HCT116 (cell line): ENCODE measurements around the gene PLCD3. TPM values are rescaled to one million over a fixed set of nuclear protein-coding genes. Genes with fewer than 3 reads are reported as not detected.

Source experiments
- ATAC-seq: fragments of 200-7000 bp; cut with Tn5 transposase; 2 replicates; pipeline ENCODE4 v1.9.1; 2020; ENCODE audit warnings: mild to moderate bottlenecking, moderate library complexity
- BruUV-seq: library from RNA; stranded (reverse); fragments of 400-500 nt; replicated peaks from 2 replicates; lab custom pipeline; 2021; lab: Mats Ljungman, UMichigan
- CTCF ChIA-PET: fragments of 300-600 bp; sonication (Branson Sonifier 250); formaldehyde crosslinking; loops from one replicate; lab custom pipeline; 2021; ENCODE audit warnings: antibody characterized with exemption; lab: Charles Lee
- POLR2A ChIA-PET: fragments of 300-600, 350-600 bp; sonication (Branson Sonifier 250); formaldehyde crosslinking; loops from one replicate; lab custom pipeline; 2021; ENCODE audit warnings: antibody characterized with exemption; lab: Charles Lee
- RAD21 ChIA-PET, 2 experiments: fragments of 300-600 bp; sonication (Branson Sonifier 250); formaldehyde crosslinking; loops; one replicate each; lab custom pipeline; 2023; ENCODE audit warnings: low total read pairs in 2 of 2; ENCODE audit not compliant: uncharacterized antibody in 2 of 2, unreplicated experiment in 2 of 2, low non-redundant PET in 1 of 2; lab: Charles Lee
- DNase-seq: peaks from one replicate; pipeline ENCODE4 v3.0.0-alpha.2; 2010; ENCODE audit warnings: low read depth, low spot score
- H2AFZ ChIP-seq: fragments of 200-600 bp; shearing (Covaris generic), sonication (generic); 2 replicates; pipeline ENCODE4 v1.6.1; 2017; ENCODE audit warnings: low read depth, mixed run types, mixed read lengths, antibody characterized with exemption, low read length; ENCODE audit not compliant: poor library complexity, severe bottlenecking
- H3K27ac ChIP-seq: 2 replicates; pipeline ENCODE4 v1.5.1; 2012; ENCODE audit warnings: low read depth, low read length
- H3K27me3 ChIP-seq: fragments of 200-600 bp; sonication (generic); 2 replicates; pipeline ENCODE4 v1.6.1; 2016; ENCODE audit warnings: mixed run types, low read length, mixed read lengths; ENCODE audit not compliant: insufficient read depth
- H3K36me3 ChIP-seq, 2 experiments: fragments of 200-500 bp in 1 of 2; fragments of 200-600 bp in 1 of 2; sonication (Bioruptor generic) in 1 of 2; sonication (generic) in 1 of 2; 2 replicates each; pipeline versions ENCODE4 v1.5.1 to v1.6.1; 2014 to 2016; ENCODE audit warnings: low read length in 2 of 2, inconsistent platforms in 1 of 2, mixed read lengths in 1 of 2, mixed run types in 1 of 2; ENCODE audit not compliant: insufficient read depth in 2 of 2, control insufficient read depth in 1 of 2
- H3K4me1 ChIP-seq, 2 experiments: fragments of 200-600 bp in 1 of 2; sonication (generic) in 1 of 2; 2 replicates each; pipeline versions ENCODE4 v1.5.1 to v1.6.1; 2012 to 2017; ENCODE audit warnings: low read length in 2 of 2, inconsistent platforms in 1 of 2, mild to moderate bottlenecking in 1 of 2, mixed read lengths in 1 of 2, mixed run types in 1 of 2, moderate library complexity in 1 of 2; ENCODE audit not compliant: insufficient read depth in 2 of 2, control insufficient read depth in 1 of 2
- H3K4me2 ChIP-seq: fragments of 200-600 bp; sonication (generic); 2 replicates; pipeline ENCODE4 v1.6.1; 2017; ENCODE audit warnings: mixed run types, low read length, mixed read lengths
- H3K4me3 ChIP-seq, 2 experiments: fragments of 200-600 bp in 1 of 2; sonication (generic) in 1 of 2; replicated peaks in 1 of 2; 2 replicates each; pipeline ENCODE4 v1.5.1; 2011 to 2016; ENCODE audit warnings: low read length in 2 of 2, control low read depth in 1 of 2, low read depth in 1 of 2, mild to moderate bottlenecking in 1 of 2, mixed read lengths in 1 of 2, mixed run types in 1 of 2
- H3K79me2 ChIP-seq: fragments of 200-600 bp; sonication (generic); 2 replicates; pipeline ENCODE4 v1.6.1; 2017; ENCODE audit warnings: mild to moderate bottlenecking, mixed run types, low read length, moderate library complexity, mixed read lengths; ENCODE audit not compliant: insufficient read depth
- H3K9ac ChIP-seq: fragments of 200-600 bp; sonication (generic); 2 replicates; pipeline ENCODE4 v1.6.1; 2016; ENCODE audit warnings: low read length, mixed read lengths
- H3K9me2 ChIP-seq: fragments of 200-600 bp; sonication (generic), shearing (Covaris generic); 2 replicates; pipeline ENCODE4 v1.6.1; 2017; ENCODE audit warnings: mixed run types, mild to moderate bottlenecking, moderate library complexity; ENCODE audit not compliant: insufficient read depth
- H3K9me3 ChIP-seq, 2 experiments: fragments of 200-500 bp in 1 of 2; fragments of 200-600 bp in 1 of 2; sonication (Bioruptor generic) in 1 of 2; sonication (generic) in 1 of 2; 2 replicates each; pipeline ENCODE4 v1.6.1; 2014 to 2017; ENCODE audit warnings: low read length in 2 of 2, mixed read lengths in 2 of 2, inconsistent platforms in 1 of 2, low read depth in 1 of 2, mild to moderate bottlenecking in 1 of 2, mixed run types in 1 of 2, moderate library complexity in 1 of 2; ENCODE audit not compliant: control insufficient read depth in 1 of 2, insufficient read depth in 1 of 2
- H4K20me1 ChIP-seq: fragments of 200-600 bp; sonication (generic), shearing (Covaris generic); 2 replicates; pipeline ENCODE4 v1.6.1; 2017; ENCODE audit warnings: mixed run types, mild to moderate bottlenecking, moderate library complexity; ENCODE audit not compliant: insufficient read depth
- CEBPB ChIP-seq: IDR thresholded peaks from 2 replicates; pipeline ENCODE4 v1.6.1; 2012; ENCODE audit warnings: low read depth
- EGR1 ChIP-seq: IDR thresholded peaks from 2 replicates; pipeline ENCODE4 v1.6.1; 2012; ENCODE audit warnings: low read depth
- EZH2 ChIP-seq: fragments of 200-600 bp; sonication (generic); IDR thresholded peaks from 2 replicates; pipeline ENCODE4 v1.6.1; 2017; ENCODE audit warnings: antibody characterized with exemption, mixed run types
- POLR2A ChIP-seq: IDR thresholded peaks from 2 replicates; pipeline ENCODE4 v1.7.0; 2011; ENCODE audit warnings: borderline replicate concordance; ENCODE audit not compliant: insufficient read depth, insufficient read length; ENCODE audit errors: extremely low read depth
- POLR2AphosphoS5 ChIP-seq: IDR thresholded peaks from 2 replicates; pipeline ENCODE4 v1.6.1; 2011; ENCODE audit warnings: mild to moderate bottlenecking, low read depth, low read length, moderate library complexity
- SP1 ChIP-seq: IDR thresholded peaks from 2 replicates; pipeline ENCODE4 v1.6.1; 2012; ENCODE audit warnings: low read depth
- SRF ChIP-seq: IDR thresholded peaks from 2 replicates; pipeline ENCODE4 v1.6.1; 2012; ENCODE audit warnings: low read depth
- TCF7L2 ChIP-seq: IDR thresholded peaks from 2 replicates; pipeline ENCODE4 v1.7.0; 2011; ENCODE audit warnings: borderline replicate concordance, inconsistent platforms; ENCODE audit not compliant: insufficient read depth, insufficient read length; ENCODE audit errors: extremely low read depth
- YY1 ChIP-seq: IDR thresholded peaks from 2 replicates; pipeline ENCODE4 v1.6.1; 2011; ENCODE audit warnings: low read length, low read depth, moderate library complexity, mild to moderate bottlenecking; ENCODE audit not compliant: insufficient replicate concordance; ENCODE audit errors: extremely low read depth
- ZFX ChIP-seq: fragments of 450-650 bp; IDR thresholded peaks from 2 replicates; pipeline ENCODE4 v1.6.1; 2017
- intact Hi-C: fragments of 100-400 bp; cut with micrococcal nuclease; formaldehyde crosslinking; loops from 2 replicates; pipeline ENCODE4 v1.10.0; 2022
- total RNA-seq: library from RNA; stranded (reverse); gene quantifications from one replicate; pipeline ENCODE4 v1.2.1, GENCODE V29; 2021; ENCODE audit not compliant: unreplicated experiment
- TF ChIP-seq, protein P1 (sequence below), 3 experiments: fragments of 200-600 bp in 1 of 3; sonication (generic) in 1 of 3; IDR thresholded peaks in 2 of 3; conservative IDR thresholded peaks in 1 of 3; 2 replicates each; pipeline ENCODE4 v1.5.1; 2012 to 2017; ENCODE audit warnings: low read depth in 2 of 3, low read length in 2 of 3, antibody characterized with exemption in 1 of 3, borderline replicate concordance in 1 of 3, control low read depth in 1 of 3, mild to moderate bottlenecking in 1 of 3, mixed read lengths in 1 of 3, mixed run types in 1 of 3, moderate library complexity in 1 of 3; ENCODE audit not compliant: insufficient read depth in 1 of 3
- TF ChIP-seq, protein P2 (sequence below): IDR thresholded peaks from 2 replicates; pipeline ENCODE4 v1.6.1; 2012; ENCODE audit warnings: low read depth
- TF ChIP-seq, protein P3 (sequence below): IDR thresholded peaks from 2 replicates; pipeline ENCODE4 v1.6.1; 2012
- TF ChIP-seq, protein P4 (sequence below): IDR thresholded peaks from 2 replicates; pipeline ENCODE4 v1.6.1; 2012

PLCD3 gene
- total RNA-seq, 1 experiment from 2014 or later = 197 TPM

DNA sequence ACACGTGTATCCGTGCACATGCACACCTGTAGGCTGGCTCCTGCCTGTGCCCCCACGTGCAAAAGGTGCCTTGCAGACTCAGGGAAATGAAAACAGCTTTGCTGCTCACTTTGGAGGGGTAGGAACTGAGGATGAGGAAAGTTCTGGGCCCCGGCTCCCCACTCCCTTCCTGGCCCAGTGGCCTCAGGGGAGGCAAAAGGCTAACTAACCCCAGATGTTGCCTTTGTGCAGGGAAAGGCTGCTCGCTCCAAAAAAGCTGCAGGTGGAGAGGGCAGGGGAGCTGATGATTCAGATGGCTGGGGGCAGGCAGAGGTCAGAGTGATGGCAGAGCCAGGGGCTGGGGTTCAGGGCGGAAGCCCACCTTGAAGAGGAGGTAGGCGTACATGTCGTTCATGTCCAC is 12.4 kb downstream of the PLCD3 start:
- Histone ChIP-seq H3K9me3 (no peaks in the 10 kb centered on the region), H3K9ac (no peak overlapping the region), H3K27ac (no peak overlapping the region), H3K27me3 (no peaks in the 10 kb centered on the region), H3K4me1 (peaks cover 33 to 36% of the 10 kb centered on the region in 2 experiments), H2AFZ (no peak overlapping the region), H3K36me3 (peaks cover 0 to 11% of the 10 kb centered on the region in 2 experiments; a peak in 2 of 4 replicates), H3K4me3 (no peak overlapping the region), H3K9me2 (no peaks in the 10 kb centered on the region), H3K4me2 (no peak overlapping the region), H3K79me2 (peaks cover 29% of the 10 kb centered on the region), H4K20me1 (no peaks in the 10 kb centered on the region)
- BruUV-seq = no TSS peak
- TF ChIP-seq, protein P1, sequence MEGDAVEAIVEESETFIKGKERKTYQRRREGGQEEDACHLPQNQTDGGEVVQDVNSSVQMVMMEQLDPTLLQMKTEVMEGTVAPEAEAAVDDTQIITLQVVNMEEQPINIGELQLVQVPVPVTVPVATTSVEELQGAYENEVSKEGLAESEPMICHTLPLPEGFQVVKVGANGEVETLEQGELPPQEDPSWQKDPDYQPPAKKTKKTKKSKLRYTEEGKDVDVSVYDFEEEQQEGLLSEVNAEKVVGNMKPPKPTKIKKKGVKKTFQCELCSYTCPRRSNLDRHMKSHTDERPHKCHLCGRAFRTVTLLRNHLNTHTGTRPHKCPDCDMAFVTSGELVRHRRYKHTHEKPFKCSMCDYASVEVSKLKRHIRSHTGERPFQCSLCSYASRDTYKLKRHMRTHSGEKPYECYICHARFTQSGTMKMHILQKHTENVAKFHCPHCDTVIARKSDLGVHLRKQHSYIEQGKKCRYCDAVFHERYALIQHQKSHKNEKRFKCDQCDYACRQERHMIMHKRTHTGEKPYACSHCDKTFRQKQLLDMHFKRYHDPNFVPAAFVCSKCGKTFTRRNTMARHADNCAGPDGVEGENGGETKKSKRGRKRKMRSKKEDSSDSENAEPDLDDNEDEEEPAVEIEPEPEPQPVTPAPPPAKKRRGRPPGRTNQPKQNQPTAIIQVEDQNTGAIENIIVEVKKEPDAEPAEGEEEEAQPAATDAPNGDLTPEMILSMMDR (IDR thresholded peaks at IDR 0.05 in 2 of 3, conservative IDR thresholded peaks at IDR 0.05 in 1 of 3; ENCODE audit: borderline replicate concordance in 1 of 3, insufficient read depth in 1 of 3, low read depth in 2 of 3, low read length in 2 of 3) = no peak
- TF ChIP-seq SP1 (no peak), SRF (no peak), POLR2AphosphoS5 (no peak)
- intact Hi-C loops = no loop called here
- ATAC-seq (no peak), DNase-seq (no peak)
- CTCF ChIA-PET = no interaction called here
- POLR2A ChIA-PET = no interaction called here
- RAD21 ChIA-PET = no interaction called here

DNA sequence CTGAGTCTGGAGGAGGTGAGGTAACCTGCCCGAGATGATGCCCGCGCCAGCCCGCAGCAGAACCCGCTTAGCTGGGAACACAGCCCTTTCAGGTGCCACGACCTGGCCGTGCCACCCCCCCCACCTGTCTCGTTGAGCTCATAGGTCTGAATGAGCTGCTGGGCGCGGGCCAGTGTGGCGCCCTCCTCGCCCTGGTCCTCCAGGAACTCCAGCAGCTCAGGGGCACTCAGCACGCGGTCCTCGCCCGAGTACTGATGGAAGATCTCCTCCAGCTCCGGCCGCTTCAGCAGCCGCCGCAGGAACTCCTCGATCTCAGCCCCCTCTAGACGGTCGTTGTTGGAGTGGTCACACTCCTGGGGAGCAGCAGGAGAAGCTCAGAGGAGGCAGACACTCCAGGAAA is 13.6 kb downstream of the PLCD3 start:
- DNase-seq (no peak), ATAC-seq (no peak)
- H3K27ac ChIP-seq = no peak overlapping the region
- POLR2A ChIA-PET = no interaction called here
- H3K27me3 ChIP-seq = no peaks in the 10 kb centered on the region
- no peak overlapping the region for H3K9ac ChIP-seq
- H3K4me1 ChIP-seq = peaks cover 20 to 23% of the 10 kb centered on the region in 2 experiments
- H3K9me2 ChIP-seq = no peaks in the 10 kb centered on the region
- no peak overlapping the region for H3K4me3 ChIP-seq
- no peak overlapping the region for H2AFZ ChIP-seq
- no TSS peak for BruUV-seq
- H3K79me2 ChIP-seq = peaks cover 23% of the 10 kb centered on the region
- H3K9me3 ChIP-seq = no peaks in the 10 kb centered on the region
- no peak overlapping the region for H3K4me2 ChIP-seq
- CTCF ChIA-PET = interaction anchor here (1.3 kb wide), 1 partner anchor 17 kb away, joined by 4 read pairs; the partner anchor contains the start of gene ACBD4
- RAD21 ChIA-PET = no interaction called here
- H3K36me3 ChIP-seq = peaks cover 0 to 11% of the 10 kb centered on the region in 2 experiments; a peak in 2 of 4 replicates
- intact Hi-C loops = no loop called here
- no peaks in the 10 kb centered on the region for H4K20me1 ChIP-seq
- TF ChIP-seq, protein P2, sequence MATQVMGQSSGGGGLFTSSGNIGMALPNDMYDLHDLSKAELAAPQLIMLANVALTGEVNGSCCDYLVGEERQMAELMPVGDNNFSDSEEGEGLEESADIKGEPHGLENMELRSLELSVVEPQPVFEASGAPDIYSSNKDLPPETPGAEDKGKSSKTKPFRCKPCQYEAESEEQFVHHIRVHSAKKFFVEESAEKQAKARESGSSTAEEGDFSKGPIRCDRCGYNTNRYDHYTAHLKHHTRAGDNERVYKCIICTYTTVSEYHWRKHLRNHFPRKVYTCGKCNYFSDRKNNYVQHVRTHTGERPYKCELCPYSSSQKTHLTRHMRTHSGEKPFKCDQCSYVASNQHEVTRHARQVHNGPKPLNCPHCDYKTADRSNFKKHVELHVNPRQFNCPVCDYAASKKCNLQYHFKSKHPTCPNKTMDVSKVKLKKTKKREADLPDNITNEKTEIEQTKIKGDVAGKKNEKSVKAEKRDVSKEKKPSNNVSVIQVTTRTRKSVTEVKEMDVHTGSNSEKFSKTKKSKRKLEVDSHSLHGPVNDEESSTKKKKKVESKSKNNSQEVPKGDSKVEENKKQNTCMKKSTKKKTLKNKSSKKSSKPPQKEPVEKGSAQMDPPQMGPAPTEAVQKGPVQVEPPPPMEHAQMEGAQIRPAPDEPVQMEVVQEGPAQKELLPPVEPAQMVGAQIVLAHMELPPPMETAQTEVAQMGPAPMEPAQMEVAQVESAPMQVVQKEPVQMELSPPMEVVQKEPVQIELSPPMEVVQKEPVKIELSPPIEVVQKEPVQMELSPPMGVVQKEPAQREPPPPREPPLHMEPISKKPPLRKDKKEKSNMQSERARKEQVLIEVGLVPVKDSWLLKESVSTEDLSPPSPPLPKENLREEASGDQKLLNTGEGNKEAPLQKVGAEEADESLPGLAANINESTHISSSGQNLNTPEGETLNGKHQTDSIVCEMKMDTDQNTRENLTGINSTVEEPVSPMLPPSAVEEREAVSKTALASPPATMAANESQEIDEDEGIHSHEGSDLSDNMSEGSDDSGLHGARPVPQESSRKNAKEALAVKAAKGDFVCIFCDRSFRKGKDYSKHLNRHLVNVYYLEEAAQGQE = no peak
- no peak for TF ChIP-seq YY1
- TF ChIP-seq, protein P3, sequence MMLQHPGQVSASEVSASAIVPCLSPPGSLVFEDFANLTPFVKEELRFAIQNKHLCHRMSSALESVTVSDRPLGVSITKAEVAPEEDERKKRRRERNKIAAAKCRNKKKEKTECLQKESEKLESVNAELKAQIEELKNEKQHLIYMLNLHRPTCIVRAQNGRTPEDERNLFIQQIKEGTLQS = no peak
- TF ChIP-seq SP1 = no peak
- TF ChIP-seq POLR2A = no peak
- TF ChIP-seq SRF = no peak
- no peak for TF ChIP-seq ZFX
- no peak for TF ChIP-seq EGR1
- no peak for TF ChIP-seq EZH2
- TF ChIP-seq CEBPB = no peak
- no peak for TF ChIP-seq POLR2AphosphoS5
- TF ChIP-seq, protein P4, sequence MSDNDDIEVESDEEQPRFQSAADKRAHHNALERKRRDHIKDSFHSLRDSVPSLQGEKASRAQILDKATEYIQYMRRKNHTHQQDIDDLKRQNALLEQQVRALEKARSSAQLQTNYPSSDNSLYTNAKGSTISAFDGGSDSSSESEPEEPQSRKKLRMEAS = no peak
- TF ChIP-seq TCF7L2 = no peak
